Stimulated activated CD4-positive, alpha-beta T cell treated with anti-CD3 and anti-CD28 coated beads, Interleukin-4, amount 100 ng/mL, for 48 hours (primary cell): ENCODE data around the gene CUEDC2.

Experiments
- DNase-seq, 2 donors: peaks; one replicate each; pipeline ENCODE4 v3.0.0-alpha.2; 2020; ENCODE audit warnings: low read depth in 2 of 2

CUEDC2 gene

GRCh38 chr10:102424916-102425315, 7.5 kb downstream of the CUEDC2 start:
- no peak for DNase-seq

- DNase-seq, result no peak
These were observed 8.2 kb downstream of the CUEDC2 start for GRCh38 chr10:102424145-102424544.

- no peak for DNase-seq
These were observed 8.9 kb downstream of the CUEDC2 start for GRCh38 chr10:102423372-102423968.

DNA sequence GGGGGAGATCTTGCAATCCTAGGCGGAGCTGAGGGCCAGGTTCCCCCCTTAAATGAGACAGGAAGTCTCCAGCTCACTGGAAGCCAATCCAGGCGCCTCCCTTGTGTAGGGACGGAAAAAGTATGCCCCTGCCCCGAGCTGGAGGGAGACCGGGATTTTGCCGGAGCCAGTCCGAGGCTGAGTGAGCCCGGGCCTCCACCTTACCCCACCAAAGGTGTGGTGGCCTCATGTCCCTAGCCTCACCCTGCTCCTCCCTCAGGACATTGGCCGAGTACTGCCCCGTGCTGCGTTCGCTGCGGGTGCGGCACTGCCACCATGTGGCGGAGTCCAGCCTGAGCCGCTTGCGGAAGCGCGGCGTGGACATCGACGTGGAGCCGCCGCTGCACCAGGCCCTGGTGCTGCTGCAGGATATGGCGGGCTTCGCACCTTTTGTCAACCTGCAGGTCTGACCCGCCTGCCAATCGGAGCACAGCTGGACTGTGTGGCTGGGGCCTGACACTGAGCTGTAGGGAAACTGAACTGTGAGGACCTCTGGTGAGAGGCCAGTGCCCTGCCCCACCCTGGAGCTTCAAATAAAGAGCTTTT, 9.7 kb downstream of the CUEDC2 start:
- DNase-seq, result peak in 1 of 2 donors; percentile 44

GRCh38 chr10:102421757-102422512, 10.4 kb downstream of the CUEDC2 start:
- DNase-seq, result no peak

GRCh38 chr10:102421507-102421756, 10.9 kb downstream of the CUEDC2 start:
- no peak for DNase-seq

GRCh38 chr10:102420714-102421506, 11.5 kb downstream of the CUEDC2 start, which contains the start of gene FBXL15:
Gene FBXL15, plus strand, starts transcription at chr10:102420836. Its CDS starts 294 bp downstream, at chr10:102421130.
- peak; percentile 95 to 96 for DNase-seq

- DNase-seq, result no peak
These were observed 12.1 kb downstream of the CUEDC2 start for GRCh38 chr10:102420181-102420713.

GRCh38 chr10:102419269-102420180, 12.8 kb downstream of the CUEDC2 start:
- DNase-seq, result peak in 1 of 2 donors; percentile 61

GRCh38 chr10:102418622-102419268, 13.6 kb downstream of the CUEDC2 start, which contains the start of gene PSD:
Gene PSD, minus strand, starts transcription at chr10:102418785. Its CDS starts 1,747 bp downstream, at chr10:102417038.
- no peak for DNase-seq

GRCh38 chr10:102416695-102417094, 15.7 kb downstream of the CUEDC2 start:
- no peak for DNase-seq

DNA sequence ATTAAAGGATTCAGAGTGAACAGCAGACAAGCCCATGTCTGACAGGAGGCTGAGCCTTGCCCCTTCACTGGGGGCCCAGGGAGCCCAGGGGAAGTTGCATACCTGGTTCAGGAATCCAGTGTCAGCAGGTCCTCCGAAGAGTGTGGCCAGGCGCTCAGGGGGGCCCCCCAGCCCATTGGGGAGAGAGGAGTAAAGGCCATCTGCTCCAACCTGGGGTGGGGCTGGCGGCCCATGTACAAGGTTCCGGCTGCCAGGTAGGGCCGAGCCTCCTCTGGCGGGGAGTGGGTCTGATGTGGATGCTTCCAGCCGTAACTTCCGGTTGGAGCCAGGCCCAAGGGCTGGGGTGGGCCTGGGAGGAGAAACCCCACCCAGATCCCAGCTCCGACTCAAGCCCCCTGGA, 16.1 kb downstream of the CUEDC2 start:
- no peak for DNase-seq

- no peak for DNase-seq
These were observed 17.6 kb downstream of the CUEDC2 start for GRCh38 chr10:102414749-102415148.

DNA sequence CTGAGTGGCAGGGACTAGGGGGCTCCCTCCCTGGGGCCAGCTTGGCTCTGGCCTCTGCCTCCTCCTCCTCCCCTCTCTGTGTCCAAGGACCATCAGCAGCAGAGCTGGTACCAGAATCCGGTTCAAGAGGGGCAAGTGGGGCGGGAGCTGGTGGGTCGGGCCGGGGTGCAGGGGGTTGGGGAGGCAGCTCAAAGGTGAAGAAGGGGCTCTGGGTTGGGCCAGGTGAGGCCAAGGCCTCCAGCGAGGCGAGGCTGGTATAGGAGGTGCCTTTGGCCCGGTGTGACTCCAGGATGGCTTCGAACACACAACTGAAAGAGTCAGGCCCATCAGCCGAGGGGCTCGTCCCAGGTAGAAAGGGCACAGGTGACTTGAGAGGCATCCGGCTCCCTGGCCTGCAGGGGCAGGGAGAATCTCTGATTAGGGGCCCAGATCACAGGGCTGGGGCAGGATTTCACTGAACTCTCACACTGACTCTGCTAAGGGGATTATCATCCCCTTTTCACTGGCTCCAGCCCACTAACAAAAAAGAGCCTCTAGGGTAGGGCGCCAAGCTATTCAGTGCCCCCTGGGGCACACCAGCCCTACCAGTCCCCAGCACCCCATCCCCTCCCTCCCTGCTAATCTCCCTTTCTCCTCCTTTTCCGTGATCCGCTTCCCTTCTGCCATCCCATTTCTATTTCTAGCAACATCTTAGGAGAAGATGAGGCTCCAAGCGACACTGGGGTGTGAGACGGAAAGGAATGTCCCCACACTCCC, 18.4 kb downstream of the CUEDC2 start:
- DNase-seq, result no peak

DNA sequence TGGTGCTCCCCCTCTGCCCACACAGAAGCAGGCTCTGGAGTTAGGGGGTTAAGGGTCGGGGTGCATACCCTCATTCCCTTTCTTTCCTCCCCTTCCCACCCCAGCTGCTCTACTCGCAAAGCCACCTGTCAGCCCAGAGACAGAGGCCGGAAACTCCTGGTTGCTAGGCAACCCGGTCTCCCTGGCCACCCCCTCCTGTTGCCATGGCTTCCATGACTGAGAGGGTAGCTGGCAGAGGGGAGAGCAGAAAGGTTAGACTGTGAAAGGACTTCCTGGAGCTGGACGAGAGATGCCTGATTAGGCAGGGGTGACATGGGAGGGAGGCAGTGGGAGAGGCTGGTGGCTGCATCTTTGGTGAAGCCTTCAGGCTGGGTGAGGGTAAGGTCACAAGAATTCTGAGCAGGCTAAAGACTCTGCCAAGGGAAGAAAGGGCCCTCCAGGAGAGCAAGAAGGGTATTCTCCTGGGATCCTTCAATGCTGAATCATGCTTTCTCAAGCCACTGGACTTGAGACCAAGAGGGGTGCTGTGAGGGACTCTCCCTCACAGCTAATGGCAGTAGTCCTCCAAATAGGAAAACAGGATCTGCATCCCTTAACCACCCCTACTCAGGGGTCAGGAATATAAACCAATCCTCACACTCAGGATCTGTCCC, 19.2 kb downstream of the CUEDC2 start:
- no peak for DNase-seq

DNA sequence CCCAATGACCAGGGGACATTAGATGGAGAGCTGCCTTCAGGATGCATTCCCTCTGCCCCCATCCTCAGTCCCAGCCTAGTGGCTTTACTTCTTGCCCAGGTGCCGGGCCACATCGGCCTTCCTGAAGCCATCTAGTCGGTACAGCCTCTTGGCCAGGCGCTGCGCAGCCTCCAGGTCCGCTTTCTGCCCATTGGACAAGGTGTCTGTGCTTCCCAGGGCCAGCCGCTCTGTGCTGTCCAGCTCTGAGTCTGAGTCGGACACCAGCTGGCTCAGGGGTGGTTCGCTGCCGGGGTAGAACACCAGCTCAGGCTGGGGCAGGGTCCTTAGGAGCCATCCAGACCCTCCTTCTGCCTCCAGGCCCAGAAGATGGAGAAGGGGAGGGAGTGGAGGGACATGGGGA, 20.1 kb downstream of the CUEDC2 start:
- DNase-seq, result no peak

DNA sequence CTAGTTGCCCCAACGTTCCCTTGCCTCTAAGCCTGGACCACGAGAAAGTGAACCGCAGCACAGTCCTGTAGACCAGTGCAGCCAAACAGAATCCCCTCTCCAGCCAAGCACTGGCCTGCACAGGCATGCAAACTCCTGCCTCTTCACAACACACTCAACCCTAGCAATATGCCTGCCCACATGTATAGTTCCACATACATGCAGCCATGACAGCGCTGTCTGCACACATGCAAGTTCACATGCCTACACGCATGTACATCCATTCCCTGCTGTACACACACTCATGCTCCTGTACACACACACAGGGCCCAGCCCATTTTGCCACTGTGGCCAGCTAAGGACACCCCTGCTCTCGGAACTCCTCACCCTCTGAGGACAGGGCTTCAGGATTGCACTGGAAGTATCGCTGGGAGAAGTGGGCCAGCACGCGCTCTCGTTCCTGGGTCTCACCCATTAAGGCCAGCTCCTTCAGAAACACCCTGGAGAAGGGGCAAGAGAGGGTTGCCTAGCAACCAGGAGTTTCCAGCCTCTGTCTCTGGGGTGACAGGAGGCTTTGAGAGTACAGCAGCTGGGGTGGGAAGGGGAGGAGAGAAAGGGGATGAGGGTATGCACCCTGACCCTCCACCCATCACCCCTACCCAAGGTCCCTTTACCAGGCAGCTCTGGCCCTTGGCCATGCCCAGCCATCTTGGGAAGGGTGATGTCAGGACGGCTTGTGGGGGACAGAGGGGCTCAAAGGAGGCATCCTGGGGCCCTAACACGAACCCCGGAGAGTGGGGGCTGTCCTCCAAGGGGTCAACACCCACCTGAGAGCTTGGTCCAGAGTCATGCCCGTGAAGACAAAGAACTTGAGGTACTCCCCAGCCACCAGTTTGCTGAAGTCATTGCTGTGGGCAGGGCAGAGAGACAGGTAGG, 20.8 kb downstream of the CUEDC2 start:
- no peak for DNase-seq

DNA sequence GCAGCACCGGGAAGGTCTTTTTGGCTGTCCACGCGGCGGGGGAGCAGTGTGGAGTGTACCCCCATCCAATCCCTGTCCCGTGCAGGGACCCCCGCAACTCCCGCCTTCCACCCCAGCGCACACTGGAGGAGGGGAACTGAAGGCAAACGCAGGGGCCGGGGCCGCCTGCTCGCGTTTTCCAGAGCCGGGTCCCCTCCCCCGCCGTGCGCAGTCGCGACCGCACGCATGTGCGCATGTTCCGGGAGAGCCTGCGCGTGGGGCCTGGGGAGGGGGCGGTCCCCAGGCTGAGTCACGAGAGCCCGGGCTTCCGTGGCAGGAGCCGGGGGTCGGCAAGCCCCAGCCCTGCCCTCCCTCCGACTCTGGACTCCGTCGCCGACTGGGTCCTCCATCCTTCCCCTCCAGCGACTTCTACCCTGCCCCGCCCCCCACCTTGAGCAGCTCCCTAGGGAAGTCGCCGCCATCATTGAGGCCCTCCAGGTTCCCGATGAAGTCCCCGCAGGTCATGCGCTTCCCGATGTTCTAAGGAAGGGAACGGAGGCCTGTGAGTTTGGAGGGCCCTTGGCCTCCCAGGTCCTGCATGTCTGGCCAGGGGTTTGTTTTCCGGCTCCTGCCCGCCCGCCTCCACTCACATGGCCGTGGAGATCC, 21.8 kb downstream of the CUEDC2 start:
- DNase-seq, result peak in 1 of 2 donors; percentile 64
